ENCODE measurements around the gene AFTPH.

GRCh38 chr2:64587561-64587960, 63.4 kb downstream of the AFTPH start:
- TF ChIP-seq CTCF (IDR thresholded peaks at IDR 0.05; ENCODE audit: low read depth, low read length, poor library complexity, severe bottlenecking), result no peak
- TF ChIP-seq EZH2phosphoT487 (IDR thresholded peaks at IDR 0.05; ENCODE audit: borderline replicate concordance, low read length), result no peak
